HG02588 (cell line): Measurements from ENCODE around the gene GRIK5.

Experiments used
- ATAC-seq: cut with Tn5 transposase; IDR thresholded peaks from one replicate; pipeline ENCODE4 v1.9.1; 2021; ENCODE audit warnings: mild to moderate bottlenecking, moderate library complexity; ENCODE audit not compliant: unreplicated experiment

Gene GRIK5

GRCh38 chr19:42095142-42095813 is 25.3 kb upstream of the GRIK5 start:
- no peak for ATAC-seq

GRCh38 chr19:42093926-42094325 is 23.9 kb upstream of the GRIK5 start:
- no peak for ATAC-seq

DNA sequence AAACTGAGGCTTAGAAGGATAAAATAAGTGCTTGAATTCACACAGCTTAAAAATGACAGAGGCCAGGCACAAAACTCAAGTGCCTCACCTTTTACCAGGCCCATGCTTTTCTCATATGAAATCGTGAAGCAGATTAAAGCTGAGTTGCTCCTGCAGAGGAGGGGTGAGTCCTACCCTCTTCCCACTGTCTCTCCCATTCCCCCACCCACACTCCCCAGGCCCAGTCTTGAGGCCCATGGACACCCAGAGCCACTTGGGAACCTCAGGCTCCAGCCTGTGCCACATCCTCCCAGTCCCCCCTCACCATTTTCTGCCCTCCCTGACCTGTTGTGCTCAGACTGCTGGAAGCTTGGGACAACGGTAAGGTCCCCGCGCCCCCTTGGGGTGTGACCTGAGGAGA is 23.5 kb upstream of the GRIK5 start:
- no peak for ATAC-seq

GRCh38 chr19:42092350-42092749 is 22.3 kb upstream of the GRIK5 start:
- ATAC-seq: no peak

DNA sequence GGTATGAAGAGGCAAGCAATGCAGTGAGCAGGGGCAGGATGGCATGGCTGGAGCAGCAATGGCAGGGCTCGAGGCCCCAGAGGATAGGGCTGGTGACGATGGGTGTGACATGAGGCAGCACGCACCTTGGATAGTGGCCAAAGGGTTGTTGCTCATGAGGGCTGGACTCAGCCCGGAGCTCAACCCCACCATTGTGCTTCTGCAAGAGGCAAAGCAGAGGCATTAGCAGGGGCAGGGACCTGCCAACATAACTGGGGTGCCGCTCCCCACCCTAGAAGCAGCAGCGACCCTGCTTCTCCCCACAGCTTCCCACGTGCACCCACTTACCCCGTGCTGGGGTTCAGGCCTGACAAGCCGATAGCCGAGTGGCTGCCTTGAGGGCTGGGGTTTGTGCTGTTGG is 21.7 kb upstream of the GRIK5 start:
- ATAC-seq: no peak

DNA sequence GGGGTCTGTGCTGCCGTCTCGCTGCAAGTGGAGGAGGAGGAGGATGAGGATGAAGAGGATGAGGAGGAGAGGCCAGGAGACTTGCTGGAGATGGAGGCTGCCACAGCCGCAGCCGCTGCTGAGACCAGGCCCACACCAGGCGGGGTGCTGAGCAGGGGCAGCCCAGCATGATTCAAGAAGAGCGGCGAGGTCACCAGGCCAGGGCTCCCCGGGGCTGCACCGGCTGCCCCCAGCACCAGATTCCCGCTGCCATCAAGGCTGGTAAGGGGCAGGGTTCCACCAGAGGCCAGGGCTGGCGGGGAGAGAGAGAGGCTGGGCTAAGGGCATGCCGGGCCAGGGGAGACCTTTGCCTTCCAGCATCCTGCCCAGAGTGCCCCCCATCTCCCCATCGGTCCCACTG is 21.3 kb upstream of the GRIK5 start:
- ATAC-seq: no peak

DNA sequence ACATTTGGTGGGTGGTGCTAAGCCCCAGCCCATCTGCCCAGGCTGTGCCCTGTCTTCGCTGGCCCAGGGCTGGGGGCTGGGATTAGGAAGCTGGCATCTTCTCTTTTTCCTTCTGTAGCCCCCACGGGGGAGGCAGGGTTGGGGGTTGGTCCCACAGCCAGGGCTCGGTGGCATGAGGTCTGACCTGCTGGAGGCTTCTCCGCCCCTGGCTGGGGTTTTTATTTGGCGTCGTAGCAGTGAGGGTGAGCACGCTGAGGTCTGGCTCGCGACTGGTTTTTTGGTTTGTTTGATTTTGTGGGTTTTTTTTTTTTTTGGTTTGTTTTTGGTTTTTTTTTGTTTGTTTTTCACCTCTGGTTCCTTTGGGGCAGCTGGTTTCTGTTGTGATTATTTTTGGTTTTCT is 20.7 kb upstream of the GRIK5 start:
- no peak for ATAC-seq

DNA sequence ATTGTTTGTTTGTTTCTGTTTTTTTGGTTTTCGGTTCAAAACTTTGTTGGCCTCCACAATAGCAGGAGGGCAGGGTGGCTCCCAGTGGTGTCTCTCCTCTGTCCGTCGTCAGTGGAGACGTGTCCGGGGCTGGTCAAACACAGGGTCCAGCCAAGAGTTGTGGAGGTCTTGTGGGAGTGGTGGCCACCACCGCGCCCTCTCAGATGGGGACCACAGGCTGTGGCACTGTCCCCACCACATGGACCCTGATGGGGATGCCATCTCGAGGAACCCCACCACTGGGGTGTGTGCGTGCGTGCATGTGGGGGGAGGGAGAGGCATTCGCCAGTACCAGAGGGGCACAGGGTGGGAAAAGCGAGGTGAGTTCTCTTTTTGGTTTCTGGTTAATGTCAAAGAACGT is 19.8 kb upstream of the GRIK5 start:
- ATAC-seq: no peak

GRCh38 chr19:42089191-42089750 is 19.3 kb upstream of the GRIK5 start:
- no peak for ATAC-seq

DNA sequence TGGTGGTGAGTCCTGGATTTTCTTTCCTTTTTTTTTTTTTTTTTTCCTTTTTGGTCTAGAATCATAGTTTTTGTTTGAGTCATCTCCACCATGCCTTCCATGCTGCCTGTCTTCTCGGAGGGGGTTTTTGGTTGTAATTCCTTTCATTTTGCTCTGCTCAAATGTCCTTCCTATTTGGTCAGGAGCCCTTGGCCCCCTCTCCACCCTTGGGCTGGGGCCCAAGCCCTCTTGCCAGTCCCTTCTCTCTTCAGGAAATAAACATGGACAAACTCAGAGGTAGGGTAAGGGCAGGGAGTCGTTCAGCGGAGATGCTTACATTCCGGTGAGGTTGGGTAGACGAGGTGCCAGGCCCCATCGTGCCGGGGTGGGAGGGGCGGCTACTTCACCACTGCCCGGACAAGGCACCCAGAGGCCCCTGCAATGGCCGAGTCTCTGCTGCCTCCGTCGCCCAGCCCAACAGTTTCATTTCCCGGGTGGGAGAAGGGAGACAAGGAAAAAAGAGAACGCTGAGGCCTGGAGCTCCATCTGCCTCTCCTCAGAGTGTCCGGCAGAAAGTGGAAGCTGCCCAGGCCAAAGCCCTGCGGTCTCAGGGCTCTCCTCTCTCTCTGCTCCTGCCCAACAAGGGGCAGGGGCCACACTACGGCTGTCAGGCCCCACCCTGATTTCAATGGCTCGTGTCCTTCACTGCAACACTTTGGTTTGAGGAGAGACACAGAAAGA is 18.6 kb upstream of the GRIK5 start:
- no peak for ATAC-seq

GRCh38 chr19:42086770-42087550 is 17.0 kb upstream of the GRIK5 start:
- no peak for ATAC-seq

- ATAC-seq: no peak
Observed at GRCh38 chr19:42086188-42086736, 16.3 kb upstream of the GRIK5 start.

DNA sequence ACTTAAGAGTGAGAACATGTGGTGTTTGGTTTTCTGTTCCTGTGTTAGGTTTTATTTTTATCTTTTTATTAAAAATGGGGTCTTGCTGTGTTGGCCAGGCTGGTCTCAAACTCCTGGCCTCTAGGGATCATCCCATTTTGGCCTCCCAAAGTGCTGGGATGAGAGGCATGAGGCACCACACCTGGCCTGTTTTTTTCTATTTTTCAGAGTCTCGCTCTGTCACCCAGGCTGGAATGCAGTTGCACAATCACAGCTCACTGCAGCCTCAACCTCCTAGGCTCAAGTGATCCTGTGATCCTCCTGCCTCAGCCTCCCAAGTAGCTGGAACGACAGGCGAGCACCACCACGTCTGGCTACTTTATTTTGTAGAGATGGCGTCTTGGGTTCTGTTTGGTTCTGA is 13.5 kb upstream of the GRIK5 start:
- no peak for ATAC-seq

GRCh38 chr19:42081584-42082203 is 11.7 kb upstream of the GRIK5 start:
- ATAC-seq: no peak

DNA sequence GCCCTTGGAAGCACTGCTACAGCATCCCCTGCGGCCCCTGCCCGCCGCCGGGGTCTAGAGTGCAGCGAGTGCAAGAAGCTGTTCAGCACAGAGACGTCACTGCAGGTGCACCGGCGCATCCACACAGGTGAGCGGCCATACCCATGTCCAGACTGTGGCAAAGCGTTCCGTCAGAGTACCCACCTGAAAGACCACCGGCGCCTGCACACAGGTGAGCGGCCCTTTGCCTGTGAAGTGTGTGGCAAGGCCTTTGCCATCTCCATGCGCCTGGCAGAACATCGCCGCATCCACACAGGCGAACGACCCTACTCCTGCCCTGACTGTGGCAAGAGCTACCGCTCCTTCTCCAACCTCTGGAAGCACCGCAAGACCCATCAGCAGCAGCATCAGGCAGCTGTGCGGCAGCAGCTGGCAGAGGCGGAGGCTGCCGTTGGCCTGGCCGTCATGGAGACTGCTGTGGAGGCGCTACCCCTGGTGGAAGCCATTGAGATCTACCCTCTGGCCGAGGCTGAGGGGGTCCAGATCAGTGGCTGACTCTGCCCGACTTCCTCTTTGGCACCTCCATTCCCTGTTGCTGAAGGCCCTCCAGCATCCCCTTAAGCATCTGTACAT is 10.9 kb upstream of the GRIK5 start:
- no peak for ATAC-seq

- no peak for ATAC-seq
Observed at GRCh38 chr19:42079886-42080763, 10.1 kb upstream of the GRIK5 start.

GRCh38 chr19:42079276-42079669 is 9.3 kb upstream of the GRIK5 start:
- no peak for ATAC-seq

DNA sequence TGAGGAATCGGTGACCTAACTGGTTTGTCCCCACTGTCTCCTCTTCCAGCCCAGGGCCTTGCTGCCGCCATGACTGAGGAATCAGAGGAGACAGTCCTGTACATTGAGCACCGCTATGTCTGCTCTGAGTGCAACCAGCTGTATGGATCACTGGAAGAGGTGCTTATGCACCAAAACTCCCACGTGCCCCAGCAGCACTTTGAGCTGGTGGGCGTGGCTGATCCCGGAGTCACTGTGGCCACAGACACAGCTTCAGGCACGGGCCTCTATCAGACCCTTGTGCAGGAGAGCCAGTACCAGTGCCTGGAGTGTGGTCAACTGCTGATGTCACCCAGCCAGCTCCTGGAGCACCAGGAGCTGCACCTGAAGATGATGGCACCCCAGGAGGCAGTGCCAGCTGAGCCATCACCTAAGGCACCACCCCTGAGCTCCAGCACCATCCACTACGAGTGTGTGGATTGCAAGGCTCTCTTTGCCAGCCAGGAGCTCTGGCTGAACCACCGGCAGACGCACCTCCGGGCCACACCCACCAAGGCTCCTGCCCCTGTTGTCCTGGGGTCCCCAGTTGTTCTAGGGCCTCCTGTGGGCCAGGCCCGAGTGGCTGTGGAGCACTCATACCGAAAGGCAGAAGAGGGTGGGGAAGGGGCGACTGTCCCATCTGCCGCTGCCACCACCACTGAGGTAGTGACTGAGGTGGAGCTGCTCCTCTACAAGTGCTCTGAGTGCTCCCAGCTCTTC is 8.7 kb upstream of the GRIK5 start:
- ATAC-seq: no peak

GRCh38 chr19:42078058-42078457 is 8.1 kb upstream of the GRIK5 start:
- ATAC-seq: no peak
